Left ventricle myocardium inferior (tissue), 1 donor: ENCODE data around the gene HERC2. TPM values are rescaled to one million over a fixed set of nuclear protein-coding genes. Genes with fewer than 3 reads are reported as not detected.

Experiments
- DNase-seq: peaks from one replicate; pipeline ENCODE4 v3.0.0-alpha.2; 2020
- H3K27ac ChIP-seq: fragments of 200-600 bp; replicated peaks from 2 replicates; pipeline ENCODE4 v1.8.0; 2021
- H3K27me3 ChIP-seq: fragments of 200-600 bp; 2 replicates; pipeline ENCODE4 v1.8.0; 2021; ENCODE audit warnings: low read depth
- H3K36me3 ChIP-seq: fragments of 200-600 bp; 2 replicates; pipeline ENCODE4 v1.8.0; 2021
- H3K4me1 ChIP-seq: fragments of 200-600 bp; 2 replicates; pipeline ENCODE4 v1.8.0; 2021
- H3K4me3 ChIP-seq: fragments of 200-600 bp; 2 replicates; pipeline ENCODE4 v1.8.0; 2021; ENCODE audit warnings: mild to moderate bottlenecking, moderate library complexity
- H3K9me3 ChIP-seq: fragments of 200-600 bp; replicated peaks from 2 replicates; pipeline ENCODE4 v1.8.0; 2021
- intact Hi-C: fragments of 100-400 bp; cut with micrococcal nuclease; formaldehyde crosslinking; loops from one replicate; pipeline ENCODE4 v1.11.0; 2022
- total RNA-seq: library from RNA; stranded (reverse); fragmentation: NEBNext Ultra II Directional; extraction: Animal tissue kit (Norgen Biotek cat#: 25700); gene quantifications from one replicate; pipeline ENCODE4 v1.2.1, GENCODE V29; 2021
- TF ChIP-seq, protein P1 (sequence below): fragments of 200-600 bp; IDR thresholded peaks from 2 replicates; pipeline ENCODE4 v1.8.0; 2021; ENCODE audit warnings: antibody characterized with exemption, mild to moderate bottlenecking, borderline replicate concordance
- donor health status: DM: no; HTN: yes; CAD: no; lungs with severe emphysema.

HERC2 gene
- total RNA-seq, 1 donor from 2014 or later: 45.8 TPM

DNA sequence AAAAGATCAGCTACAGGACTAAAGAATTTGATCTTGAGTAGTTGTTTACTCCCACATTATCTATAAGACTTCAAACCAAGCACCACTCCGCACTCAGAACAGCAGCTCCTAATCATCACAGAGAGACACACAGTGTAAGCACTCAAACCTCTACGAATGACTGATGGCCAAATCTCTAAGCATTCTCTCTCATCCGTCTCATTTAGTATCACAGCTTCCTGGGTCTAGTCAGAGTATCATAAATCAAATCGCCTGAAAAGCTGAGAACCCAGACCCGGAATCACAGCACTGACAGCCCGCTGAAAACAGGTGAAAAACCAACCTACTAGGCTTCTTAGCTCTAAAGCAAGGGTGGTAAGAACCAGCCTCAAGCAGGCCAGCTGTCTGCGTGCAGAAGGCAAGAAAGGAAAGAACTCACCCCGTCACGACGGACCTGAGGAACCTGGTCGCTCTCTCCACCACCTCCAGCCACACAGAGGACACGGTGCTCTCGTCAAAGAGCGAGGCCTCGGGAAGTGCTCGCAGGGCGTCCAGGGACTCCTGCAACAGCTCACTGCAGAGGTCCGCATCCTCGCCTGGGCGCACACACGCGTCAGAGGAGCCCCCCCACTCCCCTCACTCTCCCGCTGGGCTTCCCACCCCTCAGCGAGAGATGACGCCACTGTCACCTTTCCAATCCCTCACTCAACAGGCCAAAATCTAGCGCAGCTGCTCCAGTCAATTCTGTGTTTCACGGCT is 47.9 kb downstream of the HERC2 start:
- no peak overlapping the region for H3K27ac ChIP-seq
- H3K27me3 ChIP-seq: no peaks in the 10 kb centered on the region
- intact Hi-C loops: no loop called here
- no peaks in the 10 kb centered on the region for H3K9me3 ChIP-seq
- DNase-seq: no peak
- peaks cover 64% of the 10 kb centered on the region for H3K36me3 ChIP-seq
- TF ChIP-seq, protein P1, sequence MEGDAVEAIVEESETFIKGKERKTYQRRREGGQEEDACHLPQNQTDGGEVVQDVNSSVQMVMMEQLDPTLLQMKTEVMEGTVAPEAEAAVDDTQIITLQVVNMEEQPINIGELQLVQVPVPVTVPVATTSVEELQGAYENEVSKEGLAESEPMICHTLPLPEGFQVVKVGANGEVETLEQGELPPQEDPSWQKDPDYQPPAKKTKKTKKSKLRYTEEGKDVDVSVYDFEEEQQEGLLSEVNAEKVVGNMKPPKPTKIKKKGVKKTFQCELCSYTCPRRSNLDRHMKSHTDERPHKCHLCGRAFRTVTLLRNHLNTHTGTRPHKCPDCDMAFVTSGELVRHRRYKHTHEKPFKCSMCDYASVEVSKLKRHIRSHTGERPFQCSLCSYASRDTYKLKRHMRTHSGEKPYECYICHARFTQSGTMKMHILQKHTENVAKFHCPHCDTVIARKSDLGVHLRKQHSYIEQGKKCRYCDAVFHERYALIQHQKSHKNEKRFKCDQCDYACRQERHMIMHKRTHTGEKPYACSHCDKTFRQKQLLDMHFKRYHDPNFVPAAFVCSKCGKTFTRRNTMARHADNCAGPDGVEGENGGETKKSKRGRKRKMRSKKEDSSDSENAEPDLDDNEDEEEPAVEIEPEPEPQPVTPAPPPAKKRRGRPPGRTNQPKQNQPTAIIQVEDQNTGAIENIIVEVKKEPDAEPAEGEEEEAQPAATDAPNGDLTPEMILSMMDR: no peak
- H3K4me3 ChIP-seq: no peak overlapping the region
- H3K4me1 ChIP-seq: peaks cover 17% of the 10 kb centered on the region

DNA sequence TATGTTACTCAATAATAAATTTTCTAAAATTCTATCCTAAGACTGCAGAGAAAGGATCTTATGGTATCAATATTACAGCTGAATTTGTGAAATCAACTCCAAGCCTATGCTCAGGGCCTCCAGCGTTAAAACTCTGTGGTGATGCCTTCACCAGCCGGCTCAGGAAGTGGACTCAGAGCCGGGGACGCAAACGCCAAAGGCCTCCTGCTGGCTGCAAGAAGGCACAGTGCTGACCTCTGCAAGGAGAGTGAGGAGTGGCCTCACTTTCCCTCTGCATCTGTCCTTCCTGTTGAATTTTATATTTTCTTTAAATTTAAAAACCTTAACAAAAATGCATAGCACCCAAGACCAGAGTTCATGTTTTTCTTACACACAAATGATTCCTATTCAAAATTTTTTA is 48.5 kb downstream of the HERC2 start:
- Histone ChIP-seq H3K36me3 (peaks cover 69% of the 10 kb centered on the region), H3K9me3 (no peaks in the 10 kb centered on the region), H3K4me1 (peaks cover 22% of the 10 kb centered on the region), H3K27ac (no peak overlapping the region), H3K27me3 (no peaks in the 10 kb centered on the region), H3K4me3 (no peak overlapping the region)
- TF ChIP-seq, protein P1: peak; percentile 42
- intact Hi-C loops: no loop called here
- no peak for DNase-seq

DNA sequence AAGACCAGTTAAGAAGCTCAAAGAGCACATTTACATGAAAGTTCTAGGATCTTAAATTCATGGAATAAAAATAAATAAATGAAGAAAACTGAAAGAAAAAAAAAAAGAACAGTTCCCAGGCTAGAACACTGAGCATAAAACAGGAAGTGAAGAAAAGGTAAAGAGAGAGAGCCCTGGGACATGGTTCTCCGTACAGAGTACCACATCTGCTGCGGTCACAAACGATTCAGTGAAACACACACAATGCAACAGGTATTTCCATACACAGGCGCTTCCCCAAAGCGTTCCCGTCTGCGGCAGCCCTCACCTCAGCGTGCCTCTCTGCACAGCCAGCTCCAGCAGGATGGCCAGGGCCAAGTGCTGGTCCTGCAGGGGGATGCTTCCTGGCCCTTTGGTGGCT is 49.4 kb downstream of the HERC2 start:
- Histone ChIP-seq H3K27ac (no peak overlapping the region), H3K36me3 (peaks cover 78% of the 10 kb centered on the region)

DNA sequence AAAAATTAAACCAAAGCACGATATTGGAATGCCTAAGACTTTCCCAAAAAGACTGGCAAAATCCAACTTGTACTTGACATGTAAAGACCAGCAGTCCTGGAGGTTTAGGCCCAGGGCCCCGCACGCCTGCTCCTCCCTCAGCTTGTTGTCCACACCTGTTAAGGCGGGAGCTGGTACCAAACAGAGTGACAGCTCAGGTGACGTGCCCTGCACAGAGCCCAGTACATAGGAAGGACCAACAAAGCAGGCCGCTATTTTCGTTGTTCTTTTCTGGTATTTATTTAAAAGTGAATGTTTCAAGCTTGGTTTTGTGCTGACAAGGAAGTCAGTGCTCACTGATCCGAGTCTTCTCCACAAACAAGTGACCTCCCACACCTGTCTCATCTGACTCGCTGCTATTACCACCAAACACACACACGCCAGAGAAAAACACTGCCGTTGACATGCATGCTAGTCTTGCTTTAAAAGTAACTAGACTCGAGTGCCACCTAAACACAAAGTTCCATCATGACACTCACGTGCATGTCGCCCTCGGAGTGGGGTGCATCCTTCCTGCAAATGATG is 50.2 kb downstream of the HERC2 start:
- Histone ChIP-seq H3K36me3 (peaks cover 86% of the 10 kb centered on the region), H3K9me3 (no peaks in the 10 kb centered on the region), H3K27ac (no peak overlapping the region), H3K4me1 (peaks cover 17% of the 10 kb centered on the region), H3K27me3 (no peaks in the 10 kb centered on the region), H3K4me3 (no peak overlapping the region)
- intact Hi-C loops: no loop called here
- no peak for DNase-seq
- TF ChIP-seq, protein P1: no peak

More for the DNA sequence above, 49.4 kb downstream of the HERC2 start:
- no peaks in the 10 kb centered on the region for H3K27me3 ChIP-seq
- no peaks in the 10 kb centered on the region for H3K9me3 ChIP-seq
- H3K4me3 ChIP-seq: no peak overlapping the region
- DNase-seq: no peak
- intact Hi-C loops: no loop called here
- TF ChIP-seq, protein P1: no peak
- H3K4me1 ChIP-seq: peaks cover 21% of the 10 kb centered on the region

DNA sequence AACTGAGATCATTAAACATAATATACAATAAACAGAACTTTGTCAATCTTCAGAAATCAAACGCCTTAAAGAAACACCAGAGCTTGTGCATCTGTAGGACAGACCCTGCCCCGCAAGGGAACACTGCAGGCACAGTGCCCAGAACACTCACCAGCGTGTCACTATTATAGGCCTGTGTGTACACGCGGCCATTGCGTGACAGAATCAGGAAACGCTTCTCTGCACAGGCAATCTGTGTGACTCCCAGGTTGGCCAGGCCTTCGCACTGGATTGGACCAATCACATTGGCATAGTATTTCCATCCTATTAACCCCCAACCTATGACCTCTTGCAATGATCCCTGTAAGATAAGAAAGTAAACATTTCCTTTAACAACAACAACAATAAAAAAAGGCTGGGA is 52.9 kb downstream of the HERC2 start:
- DNase-seq: peak; percentile 61
- Histone ChIP-seq H3K27me3 (no peaks in the 10 kb centered on the region), H3K4me3 (no peak overlapping the region), H3K9me3 (no peaks in the 10 kb centered on the region), H3K36me3 (peaks cover 95% of the 10 kb centered on the region), H3K4me1 (peaks cover 21% of the 10 kb centered on the region), H3K27ac (peak overlapping the region; percentile 16)
- intact Hi-C loops: no loop called here
- TF ChIP-seq, protein P1: no peak
